Liver (tissue), 9 donors: ENCODE data around the gene ECM1. TPM values are rescaled to one million over a fixed set of nuclear protein-coding genes. Genes with fewer than 3 reads are reported as not detected.

Experiments
- DNase-seq: peaks from one replicate; pipeline ENCODE4 v3.0.0-alpha.2; 2017; ENCODE audit warnings: low spot score
- H3K27ac ChIP-seq, 2 donors: one replicate each; pipeline ENCODE4 v1.7.0; 2013; ENCODE audit warnings: inconsistent platforms in 2 of 2, low read length in 2 of 2, control low read depth in 1 of 2, low read depth in 1 of 2, mild to moderate bottlenecking in 1 of 2
- H3K27me3 ChIP-seq, 4 donors: one replicate each; pipeline versions ENCODE4 v1.6.1 to v1.7.0; 2013; ENCODE audit warnings: low read length in 3 of 4, inconsistent platforms in 1 of 4, mild to moderate bottlenecking in 1 of 4, moderate library complexity in 1 of 4; ENCODE audit not compliant: control insufficient read depth in 4 of 4, insufficient read depth in 4 of 4
- H3K36me3 ChIP-seq, 4 donors: one replicate each; pipeline versions ENCODE4 v1.6.1 to v1.7.0; 2013; ENCODE audit warnings: low read length in 3 of 4, mild to moderate bottlenecking in 3 of 4, low read depth in 1 of 4, moderate library complexity in 1 of 4; ENCODE audit not compliant: control insufficient read depth in 4 of 4, insufficient read depth in 3 of 4
- H3K4me1 ChIP-seq, 4 donors: one replicate each; pipeline versions ENCODE4 v1.6.1 to v1.7.0; 2013; ENCODE audit warnings: low read length in 3 of 4, mild to moderate bottlenecking in 3 of 4, moderate library complexity in 1 of 4; ENCODE audit not compliant: control insufficient read depth in 4 of 4, insufficient read depth in 4 of 4
- H3K4me3 ChIP-seq, 3 donors: one replicate each; pipeline versions ENCODE4 v1.6.1 to v1.7.0; 2013; ENCODE audit warnings: low read length in 3 of 3, control low read depth in 1 of 3, low read depth in 1 of 3, mild to moderate bottlenecking in 1 of 3
- H3K9ac ChIP-seq, 2 donors: one replicate each; pipeline ENCODE4 v1.7.0; 2013; ENCODE audit warnings: low read length in 2 of 2, mild to moderate bottlenecking in 2 of 2, moderate library complexity in 2 of 2, control low read depth in 1 of 2, low read depth in 1 of 2
- H3K9me3 ChIP-seq, 4 donors: one replicate each; pipeline versions ENCODE4 v1.6.1 to v1.7.0; 2013; ENCODE audit warnings: low read length in 3 of 4; ENCODE audit not compliant: control insufficient read depth in 4 of 4
- ATF3 ChIP-seq: IDR thresholded peaks from 2 replicates; pipeline ENCODE4 v1.6.1; 2016; ENCODE audit warnings: antibody characterized with exemption
- CTCF ChIP-seq: fragments of 150-350 bp; IDR thresholded peaks from 2 replicates; pipeline ENCODE4 v1.5.1; 2017; ENCODE audit warnings: improper control_type of control experiment, low read depth, low read length; ENCODE audit not compliant: missing input control
- EGR1 ChIP-seq, 2 donors: IDR thresholded peaks; 2 replicates each; pipeline ENCODE4 v1.6.1; 2016 to 2018; ENCODE audit warnings: antibody characterized with exemption in 2 of 2, low read depth in 2 of 2
- FOXA1 ChIP-seq: IDR thresholded peaks from 2 replicates; pipeline ENCODE4 v1.6.1; 2016; ENCODE audit warnings: antibody characterized with exemption
- FOXA2 ChIP-seq: IDR thresholded peaks from 2 replicates; pipeline ENCODE4 v1.6.1; 2016; ENCODE audit warnings: antibody characterized with exemption
- GABPA ChIP-seq, 2 donors: IDR thresholded peaks in 1 of 2; conservative IDR thresholded peaks in 1 of 2; 2 replicates each; pipeline ENCODE4 v1.6.1; 2016; ENCODE audit warnings: antibody characterized with exemption in 2 of 2, mild to moderate bottlenecking in 1 of 2, moderate library complexity in 1 of 2
- HNF4A ChIP-seq, 2 donors: conservative IDR thresholded peaks; 2 replicates each; pipeline ENCODE4 v1.6.1; 2016; ENCODE audit warnings: antibody characterized with exemption in 2 of 2, mild to moderate bottlenecking in 2 of 2
- HNF4G ChIP-seq: IDR thresholded peaks from 2 replicates; pipeline ENCODE4 v1.6.1; 2016; ENCODE audit warnings: antibody characterized with exemption
- JUND ChIP-seq, 2 donors: IDR thresholded peaks; 2 replicates each; pipeline ENCODE4 v1.6.1; 2016; ENCODE audit warnings: antibody characterized with exemption in 2 of 2
- MAX ChIP-seq: IDR thresholded peaks from 2 replicates; pipeline ENCODE4 v1.6.1; 2016; ENCODE audit warnings: antibody characterized with exemption
- NR2F2 ChIP-seq: IDR thresholded peaks from 2 replicates; pipeline ENCODE4 v1.6.1; 2016; ENCODE audit warnings: antibody characterized with exemption
- RAD21 ChIP-seq, 2 donors: IDR thresholded peaks; 2 replicates each; pipeline ENCODE4 v1.6.1; 2016; ENCODE audit warnings: antibody characterized with exemption in 2 of 2, mild to moderate bottlenecking in 2 of 2
- REST ChIP-seq: IDR thresholded peaks from 2 replicates; pipeline ENCODE4 v1.6.1; 2016; ENCODE audit warnings: antibody characterized with exemption, mild to moderate bottlenecking
- RXRA ChIP-seq, 2 donors: IDR thresholded peaks; 2 replicates each; pipeline ENCODE4 v1.6.1; 2017 to 2018; ENCODE audit warnings: antibody characterized with exemption in 2 of 2, mild to moderate bottlenecking in 1 of 2
- SP1 ChIP-seq: IDR thresholded peaks from 2 replicates; pipeline ENCODE4 v1.6.1; 2018; ENCODE audit warnings: antibody characterized with exemption, mild to moderate bottlenecking
- TAF1 ChIP-seq: conservative IDR thresholded peaks from 2 replicates; pipeline ENCODE4 v1.6.1; 2016; ENCODE audit warnings: antibody characterized with exemption, mild to moderate bottlenecking
- YY1 ChIP-seq: IDR thresholded peaks from 2 replicates; pipeline ENCODE4 v1.6.1; 2016; ENCODE audit warnings: antibody characterized with exemption, mild to moderate bottlenecking
- ZBTB33 ChIP-seq: IDR thresholded peaks from 2 replicates; pipeline ENCODE4 v1.6.1; 2016; ENCODE audit warnings: antibody characterized with exemption
- WGBS: extraction: QIAGEN DNeasy Blood & Tissue Kit; methylation state at CpG from one replicate; pipeline ENCODE4 v1.1.7; 2013; 5-methylcytosine and 5-hydroxymethylcytosine counted together
- polyA plus RNA-seq, 2 donors: library from polyadenylated mRNA; stranded (reverse) in 1 of 2; unstranded in 1 of 2; fragments of 200-250 nt in 1 of 2; fragments of >200 nt in 1 of 2; fragmentation: Nextera tagmentation in 1 of 2; extraction: Ambion mirVana in 1 of 2; gene quantifications; one replicate each; pipeline versions ENCODE4 v1.2.1 to v1.2.3, GENCODE V29; 2013 to 2015
- total RNA-seq, 2 donors: library from RNA; depleted of rRNA; stranded (reverse); fragments of >200 nt; gene quantifications; one replicate each; pipeline ENCODE4 v1.2.3, GENCODE V29; 2014
- donor health status: healthy.
- donor health status: healthy.
- donor health status: healthy.
- donor health status: healthy.
- donor health status: healthy.

The ECM1 gene
- total and polyA plus RNA-seq, 4 donors: 5.1 to 22.5 (median 12.6) TPM

GRCh38 chr1:150525348-150525747 lies 17.4 kb downstream of the ECM1 start:
- Histone ChIP-seq H3K9me3 (no peaks in the 10 kb centered on the region), H3K27me3 (no peaks in the 10 kb centered on the region), H3K9ac (no peak overlapping the region), H3K36me3 (no peaks in the 10 kb centered on the region), H3K4me3 (no peak overlapping the region), H3K4me1 (no peaks in the 10 kb centered on the region), H3K27ac (no peak overlapping the region)
- no peak for DNase-seq
- TF ChIP-seq RXRA (IDR thresholded peaks at IDR 0.05) (no peak), FOXA2 (no peak), SP1 (no peak), CTCF (no peak), RAD21 (IDR thresholded peaks at IDR 0.05) (no peak), HNF4G (no peak), ATF3 (no peak), REST (no peak), ZBTB33 (no peak), HNF4A (conservative IDR thresholded peaks at IDR 0.05) (no peak), TAF1 (no peak), GABPA (IDR thresholded peaks at IDR 0.05 in 1 of 2, conservative IDR thresholded peaks at IDR 0.05 in 1 of 2) (no peak), MAX (no peak), JUND (IDR thresholded peaks at IDR 0.05) (no peak), FOXA1 (no peak), NR2F2 (no peak), YY1 (no peak), EGR1 (IDR thresholded peaks at IDR 0.05; ENCODE audit: low read depth in 2 of 2) (no peak)
- 92% methylated on average over 3 of the region's 3 CpGs for WGBS

GRCh38 chr1:150528196-150528595 lies 20.3 kb downstream of the ECM1 start:
- H3K4me3 ChIP-seq: no peak overlapping the region
- no peaks in the 10 kb centered on the region for H3K36me3 ChIP-seq
- no peak overlapping the region for H3K27ac ChIP-seq
- no peaks in the 10 kb centered on the region for H3K27me3 ChIP-seq
- H3K4me1 ChIP-seq: peaks cover 2 to 12% (median 9%) of the 10 kb centered on the region in 4 donors
- 93% methylated on average over 1 of the region's 1 CpG for WGBS
- H3K9ac ChIP-seq: no peak overlapping the region
- H3K9me3 ChIP-seq: no peaks in the 10 kb centered on the region
- DNase-seq: no peak
- TF ChIP-seq RXRA (IDR thresholded peaks at IDR 0.05) (no peak), HNF4A (conservative IDR thresholded peaks at IDR 0.05) (no peak), HNF4G (no peak), JUND (IDR thresholded peaks at IDR 0.05) (no peak), YY1 (no peak), EGR1 (IDR thresholded peaks at IDR 0.05; ENCODE audit: low read depth in 2 of 2) (no peak), SP1 (no peak), GABPA (IDR thresholded peaks at IDR 0.05 in 1 of 2, conservative IDR thresholded peaks at IDR 0.05 in 1 of 2) (no peak), FOXA1 (no peak), ZBTB33 (no peak), MAX (no peak), TAF1 (no peak), RAD21 (IDR thresholded peaks at IDR 0.05) (no peak), ATF3 (no peak), NR2F2 (no peak), CTCF (no peak)
